ENCODE results near the gene PPFIBP1. TPM values are rescaled to one million over a fixed set of nuclear protein-coding genes. Genes with fewer than 3 reads are reported as not detected.
"Not testable (repeated sequence)": the region's sequence is repeated elsewhere in the genome, so short reads cannot be mapped to it uniquely, and the experiment has no call there.

PPFIBP1 gene
- total RNA-seq, 1 donor from 2014 or later = 103 TPM

DNA sequence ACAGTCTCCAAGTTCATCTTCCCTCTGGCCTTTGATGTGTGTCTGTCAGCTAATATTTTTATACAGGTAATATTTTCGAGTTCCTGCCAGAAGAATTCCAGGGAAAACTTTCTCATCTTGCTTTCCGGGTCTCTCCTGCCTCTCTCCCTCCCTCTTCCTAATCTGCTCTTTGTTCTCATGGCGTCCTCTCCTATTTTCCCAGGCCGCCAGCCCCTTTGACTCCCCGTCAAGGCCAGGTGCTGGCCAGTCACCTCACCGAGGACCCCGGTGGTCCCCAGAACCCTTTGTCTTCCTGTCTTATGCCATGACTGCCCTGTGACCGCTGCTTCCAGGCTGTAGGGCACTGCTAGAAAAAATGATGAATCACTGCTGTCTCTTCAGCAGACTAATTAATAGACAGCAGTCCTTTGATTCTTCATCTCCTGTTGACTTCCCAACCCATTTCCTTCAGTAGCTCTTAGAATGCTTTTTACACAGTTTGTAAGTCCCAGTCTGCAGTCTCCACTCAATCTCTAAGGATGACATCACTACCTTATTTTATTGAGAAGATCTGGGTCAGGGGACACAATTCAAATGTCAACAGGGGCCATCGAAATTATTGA is 40.7 kb downstream of the PPFIBP1 start:
- no peak for DNase-seq (ENCODE audit: low read depth)

DNA sequence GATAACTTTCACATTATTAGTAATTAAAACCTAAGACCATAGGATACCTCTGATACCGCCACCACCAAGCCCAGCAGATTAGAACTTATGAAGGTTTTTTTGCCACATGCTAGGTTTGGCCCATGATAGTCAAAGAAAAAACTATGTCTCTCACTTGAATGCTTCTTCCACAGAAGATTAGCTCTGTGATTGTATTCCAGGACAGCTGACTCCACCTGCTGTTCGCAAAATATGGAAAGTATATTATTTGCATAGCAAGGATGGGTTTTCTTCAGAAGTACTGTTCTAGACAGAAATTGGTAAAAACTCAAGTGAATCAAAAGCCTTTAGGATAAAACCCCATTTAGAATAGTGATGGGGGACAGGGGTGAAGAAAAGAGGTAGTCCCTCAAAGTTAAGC is 42.2 kb downstream of the PPFIBP1 start:
- DNase-seq (ENCODE audit: low read depth) = no peak

DNA sequence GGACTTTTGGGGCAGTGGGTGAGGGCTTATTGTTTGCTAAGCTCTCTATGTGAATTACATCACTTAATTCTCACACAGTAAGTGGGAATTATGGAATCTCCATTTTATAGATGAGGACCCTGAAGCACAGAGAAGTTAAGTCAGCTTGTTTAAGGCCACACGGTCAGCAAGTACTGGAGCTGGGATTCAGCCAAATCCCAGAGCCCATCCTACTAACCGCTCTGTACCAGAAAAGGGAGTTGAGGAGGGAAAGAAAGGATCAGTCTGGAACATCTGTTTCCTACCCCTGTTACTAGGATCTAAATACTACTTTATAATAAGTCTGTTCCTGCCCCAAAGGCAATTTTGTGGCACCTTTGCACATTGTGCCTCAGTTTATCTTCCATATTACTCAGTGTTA is 42.6 kb downstream of the PPFIBP1 start:
- no peak for DNase-seq (ENCODE audit: low read depth)

DNA sequence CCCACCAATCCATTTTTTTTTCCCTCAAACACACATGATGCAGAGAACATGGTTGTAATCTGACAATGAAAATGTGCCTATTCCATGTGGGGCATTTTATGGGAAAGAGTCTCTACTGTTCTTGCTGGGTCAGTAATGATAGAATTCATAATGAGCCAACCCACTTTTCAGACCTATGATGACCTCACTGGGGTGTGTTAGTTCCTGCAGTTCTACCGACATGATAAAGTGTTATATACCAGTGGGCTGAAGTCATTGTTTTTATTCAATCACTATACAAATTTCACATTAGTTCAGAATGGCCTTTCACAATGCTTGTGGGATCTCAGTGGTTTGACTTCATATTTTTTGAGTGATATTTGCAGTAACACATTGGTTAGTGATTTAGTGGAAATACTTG is 47.5 kb downstream of the PPFIBP1 start:
- no peak for DNase-seq (ENCODE audit: low read depth)

DNA sequence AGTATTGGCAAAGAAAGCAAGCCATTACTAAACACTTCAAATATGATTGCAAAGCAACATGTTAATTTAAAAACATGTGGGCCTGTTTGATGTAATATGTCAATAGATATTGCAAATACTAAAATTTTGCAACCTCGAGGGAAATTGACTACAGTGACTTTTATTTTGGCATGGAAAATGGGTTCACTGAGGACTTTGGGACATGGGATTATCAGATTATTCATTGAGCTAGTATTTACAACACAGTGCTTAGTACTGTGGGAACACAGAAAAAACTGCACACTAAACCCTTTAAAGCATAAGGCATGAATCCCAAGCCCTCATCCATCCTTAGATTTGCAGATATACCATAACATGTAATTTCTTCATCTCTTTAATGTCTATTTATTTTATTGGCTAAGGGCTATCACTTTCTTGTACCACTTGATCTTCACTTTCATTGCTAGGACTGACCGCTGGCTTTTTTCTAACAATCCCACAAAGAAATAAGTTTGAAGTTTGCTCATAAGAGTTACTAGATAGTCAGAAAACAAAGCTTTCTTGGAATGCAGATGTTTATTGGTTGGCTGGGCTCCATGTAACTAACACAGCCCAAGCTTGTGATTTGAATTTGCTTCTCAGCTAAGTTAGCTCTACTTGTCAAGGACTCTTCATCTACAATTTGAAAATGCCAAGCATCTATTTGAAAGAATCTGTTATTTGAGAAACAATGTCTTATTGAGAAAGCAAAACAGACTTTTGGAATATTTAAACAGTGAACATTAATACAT is 48.7 kb downstream of the PPFIBP1 start:
- DNase-seq (ENCODE audit: low read depth) = no peak

DNA sequence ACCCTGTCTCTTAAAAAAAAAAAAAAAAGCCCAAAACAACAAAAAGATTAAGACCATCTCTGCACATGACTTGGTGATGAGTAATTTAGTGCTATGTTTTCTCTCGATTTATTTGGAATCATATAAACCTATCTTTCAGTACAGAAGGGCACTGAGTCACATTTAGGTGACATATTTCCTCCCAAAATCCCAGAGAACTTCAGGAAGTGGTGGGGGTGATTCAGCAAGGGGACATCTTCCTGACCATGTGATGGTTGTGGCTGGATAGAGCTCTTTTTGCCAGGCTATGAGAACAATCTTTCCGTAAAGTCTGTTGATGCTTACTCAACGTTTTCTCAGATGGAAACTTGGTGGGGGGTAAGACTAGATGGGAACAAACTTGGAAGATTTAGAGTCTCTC is 50.0 kb downstream of the PPFIBP1 start:
- peak; percentile 68 for DNase-seq (ENCODE audit: low read depth)

- no peak for DNase-seq (ENCODE audit: low read depth)
These were observed 51.2 kb downstream of the PPFIBP1 start for GRCh38 chr12:27575090-27575761.

- no peak for DNase-seq (ENCODE audit: low read depth)
These were observed 51.7 kb downstream of the PPFIBP1 start for GRCh38 chr12:27575762-27576118.

GRCh38 chr12:27576667-27577347 is 52.8 kb downstream of the PPFIBP1 start:
- no peak for DNase-seq (ENCODE audit: low read depth)

GRCh38 chr12:27577688-27578087 is 53.7 kb downstream of the PPFIBP1 start:
- no peak for DNase-seq (ENCODE audit: low read depth)

GRCh38 chr12:27578689-27579372 is 54.8 kb downstream of the PPFIBP1 start:
- no peak for DNase-seq (ENCODE audit: low read depth)

GRCh38 chr12:27580561-27581330 is 56.7 kb downstream of the PPFIBP1 start:
- no peak for DNase-seq (ENCODE audit: low read depth)

DNA sequence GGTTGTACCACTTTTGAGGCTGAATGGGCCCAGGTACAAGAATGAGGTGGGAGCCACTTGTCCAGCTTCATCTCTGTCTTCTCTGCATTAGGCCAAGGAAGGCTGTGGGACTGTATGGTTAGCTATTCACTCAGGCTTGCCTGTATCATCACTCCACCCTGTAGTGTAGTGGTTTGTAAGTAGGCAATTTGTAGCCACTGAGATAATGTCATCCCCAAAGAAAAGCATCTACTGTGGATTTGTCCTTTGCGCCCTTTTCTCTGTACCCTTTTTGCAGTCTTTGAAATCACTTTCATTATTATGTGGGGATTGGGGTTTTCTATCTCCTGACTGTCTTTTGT is 57.3 kb downstream of the PPFIBP1 start:
- DNase-seq (ENCODE audit: low read depth) = not testable (repeated sequence)

DNA sequence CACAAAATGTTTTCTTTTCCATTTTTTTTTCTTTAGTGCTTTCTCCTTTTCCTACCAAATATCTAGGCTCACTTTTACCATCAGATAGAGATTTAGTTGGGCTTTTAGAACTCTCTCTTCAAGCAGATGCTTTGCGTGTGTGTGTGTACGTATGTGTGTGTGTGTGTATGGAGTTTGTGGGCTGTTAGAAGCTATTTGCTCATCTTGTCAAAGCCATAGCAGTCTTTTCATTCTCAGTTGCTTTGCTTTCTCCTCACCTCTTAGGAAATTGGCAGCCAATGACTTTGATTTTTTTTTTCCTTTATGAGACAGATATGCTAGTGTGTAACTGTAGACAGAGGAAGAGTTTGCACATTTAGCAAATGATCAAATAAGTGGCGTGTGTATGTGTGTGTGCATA is 57.8 kb downstream of the PPFIBP1 start:
- not testable (repeated sequence) for DNase-seq (ENCODE audit: low read depth)

GRCh38 chr12:27582445-27582844 is 58.4 kb downstream of the PPFIBP1 start:
- DNase-seq (ENCODE audit: low read depth) = not testable (repeated sequence)

DNA sequence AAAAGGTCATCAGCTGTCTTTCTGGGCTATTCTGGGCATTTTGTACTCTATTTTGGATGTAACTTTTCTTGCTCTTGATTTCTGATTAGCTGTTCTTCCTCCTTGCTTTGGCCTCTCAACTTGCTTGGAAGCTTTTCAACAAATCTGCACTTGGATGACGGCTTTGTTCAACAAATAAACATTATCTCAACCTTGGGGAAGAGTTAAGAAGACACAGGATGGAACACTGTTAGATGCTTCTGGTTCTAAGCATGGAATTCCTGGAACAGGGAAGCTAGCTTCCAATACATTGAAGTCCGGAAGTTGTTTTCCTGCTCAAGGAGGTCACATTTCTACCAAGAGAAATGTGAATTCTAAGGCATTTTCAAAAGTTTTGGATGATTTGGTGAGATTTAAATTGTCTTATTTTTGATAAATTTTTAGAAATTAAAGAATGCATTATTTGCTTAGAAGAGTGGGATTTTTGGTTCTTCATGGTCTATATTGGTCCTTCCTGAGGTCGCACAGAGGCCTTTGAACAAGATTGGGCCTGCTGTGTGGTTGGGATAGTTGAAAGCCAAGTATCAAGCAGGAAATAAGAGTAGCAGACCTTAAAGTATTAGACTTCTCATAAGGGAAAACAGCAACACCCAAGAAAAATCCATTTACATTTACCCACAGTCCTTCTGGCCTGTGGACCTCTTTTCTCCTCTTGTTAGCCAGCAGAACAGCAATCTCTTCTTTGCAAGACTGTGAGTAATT is 59.2 kb downstream of the PPFIBP1 start:
- no peak for DNase-seq (ENCODE audit: low read depth)

GRCh38 chr12:27583981-27584380 is 60.0 kb downstream of the PPFIBP1 start:
- DNase-seq (ENCODE audit: low read depth) = no peak

DNA sequence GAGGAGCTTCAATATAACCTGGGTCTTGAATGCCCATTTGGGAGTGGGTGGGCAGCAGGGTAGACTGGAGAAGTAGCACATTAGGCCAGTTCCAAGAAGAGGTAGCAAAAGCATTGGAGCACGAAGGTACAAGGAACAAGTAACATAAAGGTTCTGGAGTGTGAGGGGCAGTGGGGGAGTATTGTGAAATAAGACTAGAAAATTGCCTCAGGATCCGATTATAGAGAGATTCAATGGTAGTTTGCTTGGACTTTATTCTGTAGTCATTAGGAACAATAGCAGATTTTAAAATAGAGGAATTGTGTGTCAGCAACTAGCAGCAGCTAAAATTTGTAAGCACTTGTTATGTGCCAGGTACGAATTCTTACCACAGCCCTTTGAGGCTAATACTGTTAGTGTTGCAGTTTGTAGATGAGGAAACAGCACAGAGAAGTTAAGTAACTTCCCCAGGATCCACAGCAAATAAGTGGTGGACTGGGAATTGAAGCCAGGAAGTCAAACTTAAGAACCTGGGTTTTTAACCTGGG is 61.8 kb downstream of the PPFIBP1 start:
- no peak for DNase-seq (ENCODE audit: low read depth)

GRCh38 chr12:27588075-27588730 is 64.2 kb downstream of the PPFIBP1 start:
- DNase-seq (ENCODE audit: low read depth) = not testable (repeated sequence)
